Stimulated activated CD4-positive, alpha-beta T cell treated with anti-CD3 and anti-CD28 coated beads, Interleukin-4, amount 100 ng/mL, for 48 hours (primary cell): Measurements from ENCODE around the gene SERBP1.
"Not testable (repeated sequence)": the region's sequence is repeated elsewhere in the genome, so short reads cannot be mapped to it uniquely, and the experiment has no call there.

Source experiments
- DNase-seq, 2 donors: peaks; one replicate each; pipeline ENCODE4 v3.0.0-alpha.2; 2020; ENCODE audit warnings: low read depth in 2 of 2

Gene SERBP1

GRCh38 chr1:67430358-67431155, at the start of gene SERBP1:
Gene SERBP1 (minus strand): TSS chr1:67430402. CDS start chr1:67430300, 102 bp downstream.
- peak; percentile 86 to 93 for DNase-seq

- DNase-seq: peak in 1 of 2 donors; percentile 6
Measured at GRCh38 chr1:67479146-67479891, 49.1 kb upstream of the SERBP1 start.

GRCh38 chr1:67476906-67477305, 46.7 kb upstream of the SERBP1 start:
- DNase-seq: no peak

GRCh38 chr1:67476006-67476482, 45.8 kb upstream of the SERBP1 start:
- no peak for DNase-seq

- DNase-seq: no peak
Measured at GRCh38 chr1:67472056-67472455, 41.9 kb upstream of the SERBP1 start.

GRCh38 chr1:67469431-67469830, 39.2 kb upstream of the SERBP1 start:
- DNase-seq: no peak

- DNase-seq: no peak
Measured at GRCh38 chr1:67468066-67468718, 38.0 kb upstream of the SERBP1 start.

GRCh38 chr1:67465375-67465774, 35.2 kb upstream of the SERBP1 start:
- DNase-seq: no peak

GRCh38 chr1:67464746-67465145, 34.5 kb upstream of the SERBP1 start:
- DNase-seq: no peak

GRCh38 chr1:67464058-67464457, 33.9 kb upstream of the SERBP1 start:
- DNase-seq: no peak

- DNase-seq: no peak
Measured at GRCh38 chr1:67463298-67463955, 33.2 kb upstream of the SERBP1 start.

- DNase-seq: no peak
Measured at GRCh38 chr1:67460676-67461500, 30.7 kb upstream of the SERBP1 start.

GRCh38 chr1:67459068-67459467, 28.9 kb upstream of the SERBP1 start:
- no peak for DNase-seq

- DNase-seq: no peak
Measured at GRCh38 chr1:67458663-67459062, 28.5 kb upstream of the SERBP1 start.

- DNase-seq: no peak
Measured at GRCh38 chr1:67457247-67457646, 27.0 kb upstream of the SERBP1 start.

GRCh38 chr1:67451815-67452214, 21.6 kb upstream of the SERBP1 start:
- DNase-seq: no peak

- no peak for DNase-seq
Measured at GRCh38 chr1:67451356-67451755, 21.2 kb upstream of the SERBP1 start.

GRCh38 chr1:67446893-67447292, 16.7 kb upstream of the SERBP1 start:
- no peak for DNase-seq

- DNase-seq: not testable (repeated sequence)
Measured at GRCh38 chr1:67446014-67446413, 15.8 kb upstream of the SERBP1 start.

- DNase-seq: no peak
Measured at GRCh38 chr1:67441739-67442281, 11.6 kb upstream of the SERBP1 start.

GRCh38 chr1:67441183-67441582, 11.0 kb upstream of the SERBP1 start:
- peak; percentile 41 to 58 for DNase-seq
